Panc1 (cell line): Measurements from ENCODE around the gene DDX1. TPM values are rescaled to one million over a fixed set of nuclear protein-coding genes. Genes with fewer than 3 reads are reported as not detected.

Source experiments
- ATAC-seq: fragments of 200-7000 bp; cut with Tn5 transposase; 2 replicates; pipeline ENCODE4 v1.9.1; 2020; ENCODE audit warnings: mild to moderate bottlenecking, moderate library complexity
- BruUV-seq: library from RNA; stranded (reverse); fragments of 400-500 nt; replicated peaks from 2 replicates; lab custom pipeline; 2021; lab: Mats Ljungman, UMichigan
- CTCF ChIA-PET: fragments of 300-600 bp; sonication (Branson Sonifier 250); formaldehyde crosslinking; loops from one replicate; lab custom pipeline; 2022; ENCODE audit warnings: antibody characterized with exemption; lab: Charles Lee
- POLR2A ChIA-PET: fragments of 300-600 bp; sonication (Branson Sonifier 250); formaldehyde crosslinking; loops from one replicate; lab custom pipeline; 2022; ENCODE audit warnings: antibody characterized with exemption; lab: Charles Lee
- DNase-seq: peaks from one replicate; pipeline ENCODE4 v3.0.0-alpha.2; 2010; ENCODE audit warnings: low read depth, low spot score
- H3K27ac ChIP-seq: 2 replicates; pipeline ENCODE4 v1.5.1; 2011; ENCODE audit warnings: mild to moderate bottlenecking, low read length, inconsistent platforms
- H3K27me3 ChIP-seq: fragments of 200-500 bp; sonication (Bioruptor generic); 2 replicates; pipeline ENCODE4 v1.6.0; 2014; ENCODE audit warnings: low read length, inconsistent platforms; ENCODE audit not compliant: control insufficient read depth, insufficient read depth
- H3K36me3 ChIP-seq: fragments of 200-500 bp; sonication (Bioruptor generic); 2 replicates; pipeline ENCODE4 v1.5.1; 2014; ENCODE audit warnings: inconsistent platforms, mild to moderate bottlenecking, low read length, moderate library complexity; ENCODE audit not compliant: control insufficient read depth, insufficient read depth
- H3K4me1 ChIP-seq: 2 replicates; pipeline ENCODE4 v1.5.1; 2011; ENCODE audit warnings: inconsistent platforms, mild to moderate bottlenecking, low read length, moderate library complexity; ENCODE audit not compliant: control insufficient read depth, insufficient read depth
- H3K4me3 ChIP-seq, 2 experiments: 2 replicates each; pipeline ENCODE4 v1.5.1; 2011 to 2012; ENCODE audit warnings: low read depth in 2 of 2, low read length in 2 of 2, mild to moderate bottlenecking in 2 of 2, inconsistent platforms in 1 of 2, moderate library complexity in 1 of 2
- H3K9me3 ChIP-seq: fragments of 200-500 bp; sonication (Bioruptor generic); 2 replicates; pipeline ENCODE4 v1.5.1; 2014; ENCODE audit warnings: low read depth, mild to moderate bottlenecking, inconsistent platforms, low read length, moderate library complexity; ENCODE audit not compliant: control insufficient read depth, insufficient read depth
- CTCF ChIP-seq: fragments of 450-650 bp; IDR thresholded peaks from 2 replicates; pipeline ENCODE4 v1.5.1; 2017; ENCODE audit warnings: mild to moderate bottlenecking
- POLR2AphosphoS5 ChIP-seq: IDR thresholded peaks from 2 replicates; pipeline ENCODE4 v1.6.1; 2012; ENCODE audit warnings: mild to moderate bottlenecking, low read depth, low read length, moderate library complexity
- REST ChIP-seq, 2 experiments: IDR thresholded peaks; 2 replicates each; pipeline ENCODE4 v1.6.1; 2011 to 2012; ENCODE audit warnings: low read depth in 2 of 2, control low read depth in 1 of 2, low read length in 1 of 2, mild to moderate bottlenecking in 1 of 2, moderate library complexity in 1 of 2; ENCODE audit not compliant: insufficient read depth in 1 of 2
- SIN3A ChIP-seq: IDR thresholded peaks from 2 replicates; pipeline ENCODE4 v1.6.1; 2012; ENCODE audit warnings: low read depth, mild to moderate bottlenecking, low read length, moderate library complexity, borderline replicate concordance; ENCODE audit not compliant: insufficient read depth
- TCF7L2 ChIP-seq: IDR thresholded peaks from 2 replicates; pipeline ENCODE4 v1.6.1; 2011; ENCODE audit warnings: mild to moderate bottlenecking, low read depth, low read length, inconsistent platforms
- in situ Hi-C: cut with HindIII; loops from 2 replicates; pipeline ENCODE4 v1.10.0; 2016; ENCODE audit warnings: low sequenced_read_pairs, low pct_unique_long_range_greater_than_20kb
- intact Hi-C: fragments of 100-400 bp; cut with micrococcal nuclease; formaldehyde crosslinking; loops from one replicate; pipeline ENCODE4 v1.10.0; 2022; ENCODE audit not compliant: unreplicated experiment
- total RNA-seq: library from RNA; stranded (reverse); gene quantifications from one replicate; pipeline ENCODE4 v1.2.1, GENCODE V29; 2021; ENCODE audit not compliant: unreplicated experiment

Gene DDX1
- total RNA-seq, 1 experiment from 2014 or later, result 102 TPM

- ChIA-PET POLR2A (no interaction called here), CTCF (no interaction called here)
- no TSS peak for BruUV-seq
- H3K27ac ChIP-seq, result no peak overlapping the region
- H3K9me3 ChIP-seq, result no peaks in the 10 kb centered on the region
- no peak overlapping the region for H3K4me3 ChIP-seq
- no peak for DNase-seq
- peaks cover 31% of the 10 kb centered on the region for H3K36me3 ChIP-seq
- TF ChIP-seq REST (IDR thresholded peaks at IDR 0.05; ENCODE audit: insufficient read depth in 1 of 2, low read depth in 2 of 2, low read length in 1 of 2) (no peak), SIN3A (no peak), TCF7L2 (no peak), POLR2AphosphoS5 (no peak), CTCF (no peak)
- intact Hi-C loops (no loop called here), in situ Hi-C loops (no loop called here)
- H3K27me3 ChIP-seq, result no peaks in the 10 kb centered on the region
- ATAC-seq, result no peak
- H3K4me1 ChIP-seq, result no peaks in the 10 kb centered on the region
These were observed 23.7 kb downstream of the DDX1 start for GRCh38 chr2:15615301-15615920.

GRCh38 chr2:15616429-15616828 is 24.8 kb downstream of the DDX1 start:
- POLR2A ChIA-PET, result no interaction called here
- DNase-seq (no peak), ATAC-seq (no peak)
- intact Hi-C loops (no loop called here), in situ Hi-C loops (no loop called here)
- Histone ChIP-seq H3K9me3 (no peaks in the 10 kb centered on the region), H3K27ac (no peak overlapping the region), H3K36me3 (peaks cover 33% of the 10 kb centered on the region), H3K4me3 (no peak overlapping the region), H3K4me1 (no peaks in the 10 kb centered on the region), H3K27me3 (no peaks in the 10 kb centered on the region)
- TF ChIP-seq REST (IDR thresholded peaks at IDR 0.05; ENCODE audit: insufficient read depth in 1 of 2, low read depth in 2 of 2, low read length in 1 of 2) (no peak), TCF7L2 (no peak), SIN3A (no peak), POLR2AphosphoS5 (no peak), CTCF (no peak)
- no TSS peak for BruUV-seq
- CTCF ChIA-PET, result no interaction called here
